SH-SY5Y (cell line): ENCODE data around the gene PHACTR1.

Source experiments
- GATA2 ChIP-seq: IDR thresholded peaks from 2 replicates; pipeline ENCODE4 v1.6.1; 2011; ENCODE audit warnings: mild to moderate bottlenecking, low read depth, low read length
- GATA3 ChIP-seq: IDR thresholded peaks from 2 replicates; pipeline ENCODE4 v1.6.1; 2011; ENCODE audit warnings: low read depth, mild to moderate bottlenecking, low read length, moderate library complexity

- TF ChIP-seq GATA2 (peak; percentile 82), GATA3 (peak; percentile 52)
These were observed 289.4 kb downstream of the PHACTR1 start for GRCh38 chr6:13005994-13006393.
